ENCODE results near the gene HMCN2.
"Not testable (repeated sequence)": the region's sequence is repeated elsewhere in the genome, so short reads cannot be mapped to it uniquely, and the experiment has no call there.

The HMCN2 gene

GRCh38 chr9:130266236-130267098, 907 bp downstream of the HMCN2 start:
- FAIRE-seq (no peak), DNase-seq (ENCODE audit: insufficient read length, low spot score) (no peak)
- no peak for TF ChIP-seq POLR2A (IDR thresholded peaks at IDR 0.05; ENCODE audit: low read depth, low read length)

- FAIRE-seq: no peak
These were observed 2.4 kb downstream of the HMCN2 start for GRCh38 chr9:130267930-130268329.

GRCh38 chr9:130268521-130269211, 3.1 kb downstream of the HMCN2 start:
- DNase-seq (ENCODE audit: insufficient read length, low spot score) (no peak), FAIRE-seq (no peak)
- TF ChIP-seq POLR2A (IDR thresholded peaks at IDR 0.05; ENCODE audit: low read depth, low read length): no peak

More at GRCh38 chr9:130267930-130268329, 2.4 kb downstream of the HMCN2 start:
- no peak for TF ChIP-seq POLR2A (IDR thresholded peaks at IDR 0.05; ENCODE audit: low read depth, low read length)
- no peak for DNase-seq (ENCODE audit: insufficient read length, low spot score)

- TF ChIP-seq POLR2A (IDR thresholded peaks at IDR 0.05; ENCODE audit: low read depth, low read length): no peak
- no peak for FAIRE-seq
- DNase-seq (ENCODE audit: insufficient read length, low spot score): no peak
These were observed 5.9 kb downstream of the HMCN2 start for GRCh38 chr9:130271473-130271872.

GRCh38 chr9:130275156-130275555, 9.6 kb downstream of the HMCN2 start:
- no peak for TF ChIP-seq POLR2A (IDR thresholded peaks at IDR 0.05; ENCODE audit: low read depth, low read length)
- no peak for DNase-seq (ENCODE audit: insufficient read length, low spot score)
- FAIRE-seq: no peak

- no peak for DNase-seq (ENCODE audit: insufficient read length, low spot score)
- FAIRE-seq: no peak
- TF ChIP-seq POLR2A (IDR thresholded peaks at IDR 0.05; ENCODE audit: low read depth, low read length): no peak
These were observed 10.6 kb downstream of the HMCN2 start for GRCh38 chr9:130276121-130276520.

GRCh38 chr9:130276955-130277354, 11.4 kb downstream of the HMCN2 start:
- no peak for TF ChIP-seq POLR2A (IDR thresholded peaks at IDR 0.05; ENCODE audit: low read depth, low read length)
- no peak for DNase-seq (ENCODE audit: insufficient read length, low spot score)
- FAIRE-seq: no peak

GRCh38 chr9:130277525-130277924, 12.0 kb downstream of the HMCN2 start:
- not testable (repeated sequence) for DNase-seq (ENCODE audit: insufficient read length, low spot score); FAIRE-seq

- DNase-seq (ENCODE audit: insufficient read length, low spot score) (no peak), FAIRE-seq (no peak)
- TF ChIP-seq POLR2A (IDR thresholded peaks at IDR 0.05; ENCODE audit: low read depth, low read length): no peak
These were observed 18.1 kb downstream of the HMCN2 start for GRCh38 chr9:130283539-130284248.

GRCh38 chr9:130284249-130284625, 18.7 kb downstream of the HMCN2 start:
- FAIRE-seq: no peak
- TF ChIP-seq POLR2A (IDR thresholded peaks at IDR 0.05; ENCODE audit: low read depth, low read length): no peak

GRCh38 chr9:130284690-130285089, 19.1 kb downstream of the HMCN2 start:
- FAIRE-seq (no peak), DNase-seq (ENCODE audit: insufficient read length, low spot score) (no peak)
- TF ChIP-seq POLR2A (IDR thresholded peaks at IDR 0.05; ENCODE audit: low read depth, low read length): no peak

More at GRCh38 chr9:130284249-130284625, 18.7 kb downstream of the HMCN2 start:
- DNase-seq (ENCODE audit: insufficient read length, low spot score): no peak

- DNase-seq (ENCODE audit: insufficient read length, low spot score): no peak
- no peak for FAIRE-seq
- no peak for TF ChIP-seq POLR2A (IDR thresholded peaks at IDR 0.05; ENCODE audit: low read depth, low read length)
These were observed 19.7 kb downstream of the HMCN2 start for GRCh38 chr9:130285271-130285670.

GRCh38 chr9:130286072-130286770, 20.7 kb downstream of the HMCN2 start:
- no peak for TF ChIP-seq POLR2A (IDR thresholded peaks at IDR 0.05; ENCODE audit: low read depth, low read length)

More at GRCh38 chr9:130286072-130286770, 20.7 kb downstream of the HMCN2 start:
- no peak for FAIRE-seq
- DNase-seq (ENCODE audit: insufficient read length, low spot score): no peak

All from H54 (cell line).